Gastroesophageal sphincter (tissue), 4 donors: Measurements from ENCODE around the gene UGT8. TPM values are rescaled to one million over a fixed set of nuclear protein-coding genes. Genes with fewer than 3 reads are reported as not detected.
"Not testable (repeated sequence)": the region's sequence is repeated elsewhere in the genome, so short reads cannot be mapped to it uniquely, and the experiment has no call there.

Experiments
- ATAC-seq: fragments of 150-250 bp; one replicate; pipeline ENCODE4 v1.9.1; 2016; ENCODE audit warnings: mild to moderate bottlenecking, moderate library complexity
- H3K27ac ChIP-seq, 4 donors: fragments of 200-600 bp; sonication (generic) in 3 of 4; 1 replicate in 3 of 4; 2 replicates in 1 of 4; pipeline ENCODE4 v1.5.1; 2016 to 2019
- H3K27me3 ChIP-seq: fragments of 200-600 bp; sonication (generic); one replicate; pipeline ENCODE4 v1.5.1; 2019
- H3K36me3 ChIP-seq, 2 donors: fragments of 200-600 bp; sonication (generic); one replicate each; pipeline ENCODE4 v1.5.1; 2019; ENCODE audit warnings: control low read depth in 1 of 2
- H3K4me1 ChIP-seq, 3 donors: fragments of 200-600 bp; sonication (generic); 1 replicate in 2 of 3; 2 replicates in 1 of 3; pipeline ENCODE4 v1.5.1; 2016 to 2019; ENCODE audit warnings: control low read depth in 2 of 3
- H3K4me3 ChIP-seq, 2 donors: fragments of 200-600 bp; sonication (generic); one replicate each; pipeline ENCODE4 v1.5.1; 2019; ENCODE audit warnings: mild to moderate bottlenecking in 1 of 2, moderate library complexity in 1 of 2
- H3K9me3 ChIP-seq, 3 donors: fragments of 200-600 bp; sonication (generic); one replicate each; pipeline ENCODE4 v1.5.1; 2017 to 2019; ENCODE audit warnings: control low read depth in 2 of 3
- EP300 ChIP-seq: sonication (generic); formaldehyde crosslinking; IDR thresholded peaks from one replicate; pipeline ENCODE4 v1.6.1; 2017; ENCODE audit warnings: antibody characterized with exemption, mild to moderate bottlenecking
- POLR2A ChIP-seq, 2 donors: fragments of 450-650 bp; IDR thresholded peaks; one replicate each; pipeline ENCODE4 v1.6.1; 2017; ENCODE audit warnings: antibody characterized with exemption in 2 of 2, mild to moderate bottlenecking in 2 of 2, moderate library complexity in 1 of 2
- POLR2AphosphoS5 ChIP-seq: sonication (generic); formaldehyde crosslinking; IDR thresholded peaks from one replicate; pipeline ENCODE4 v1.6.1; 2017; ENCODE audit warnings: antibody characterized with exemption
- WGBS, 2 donors: methylation state at CpG; one replicate each; pipeline ENCODE4 v1.1.5; 2018; ENCODE audit warnings: low coverage in 1 of 2; 5-methylcytosine and 5-hydroxymethylcytosine counted together
- total RNA-seq, 4 donors: library from RNA; depleted of rRNA; stranded (reverse); fragments of >200 nt; gene quantifications; one replicate each; pipeline ENCODE4 v1.1.0, GENCODE V29; 2016
- TF ChIP-seq, protein P1 (sequence below), 4 experiments: fragments of 200-600 bp in 2 of 4; fragments of 450-650 bp in 2 of 4; sonication (generic) in 1 of 4; IDR thresholded peaks; one replicate each; pipeline ENCODE4 v1.5.1; 2017 to 2019; ENCODE audit warnings: antibody characterized with exemption in 4 of 4, mild to moderate bottlenecking in 2 of 4, moderate library complexity in 2 of 4

Gene UGT8
- total RNA-seq, 4 donors from 2014 or later = 0.27 to 0.96 (median 0.73) TPM; not detected in 1

DNA sequence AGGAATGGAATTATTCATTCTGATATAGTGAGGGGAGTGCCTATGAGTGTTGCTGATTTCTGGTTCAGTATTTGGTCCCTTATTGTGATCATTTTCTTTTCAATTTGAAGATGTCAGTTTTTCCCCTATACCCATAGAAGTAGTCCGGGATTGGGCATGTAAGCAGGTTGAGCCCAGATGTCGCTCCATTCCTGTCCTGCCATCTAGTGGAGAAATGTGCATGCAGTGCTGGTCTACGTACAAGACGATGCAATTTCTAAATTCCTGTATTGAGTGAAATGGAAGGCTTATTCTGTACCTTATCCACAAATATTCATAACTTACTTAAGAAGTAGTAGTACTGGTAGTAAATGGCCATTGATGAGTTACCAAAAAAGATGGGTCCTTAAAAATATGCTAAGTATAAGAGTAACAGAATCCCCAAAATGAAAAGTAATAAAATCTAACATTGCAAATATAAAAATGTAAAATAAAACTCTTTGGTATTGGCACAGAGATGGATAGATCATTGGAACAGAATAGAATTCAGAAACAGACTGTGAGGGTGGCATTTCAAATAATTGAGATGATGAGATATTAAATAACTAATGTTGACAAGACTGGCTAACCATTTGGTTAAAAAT, 60.9 kb downstream of the UGT8 start:
- Histone ChIP-seq H3K4me1 (no peaks in the 10 kb centered on the region), H3K27ac (no peak overlapping the region), H3K27me3 (no peaks in the 10 kb centered on the region), H3K9me3 (no peaks in the 10 kb centered on the region), H3K4me3 (no peak overlapping the region), H3K36me3 (no peaks in the 10 kb centered on the region)
- TF ChIP-seq POLR2A (IDR thresholded peaks at IDR 0.05) = no peak
- TF ChIP-seq, protein P1, sequence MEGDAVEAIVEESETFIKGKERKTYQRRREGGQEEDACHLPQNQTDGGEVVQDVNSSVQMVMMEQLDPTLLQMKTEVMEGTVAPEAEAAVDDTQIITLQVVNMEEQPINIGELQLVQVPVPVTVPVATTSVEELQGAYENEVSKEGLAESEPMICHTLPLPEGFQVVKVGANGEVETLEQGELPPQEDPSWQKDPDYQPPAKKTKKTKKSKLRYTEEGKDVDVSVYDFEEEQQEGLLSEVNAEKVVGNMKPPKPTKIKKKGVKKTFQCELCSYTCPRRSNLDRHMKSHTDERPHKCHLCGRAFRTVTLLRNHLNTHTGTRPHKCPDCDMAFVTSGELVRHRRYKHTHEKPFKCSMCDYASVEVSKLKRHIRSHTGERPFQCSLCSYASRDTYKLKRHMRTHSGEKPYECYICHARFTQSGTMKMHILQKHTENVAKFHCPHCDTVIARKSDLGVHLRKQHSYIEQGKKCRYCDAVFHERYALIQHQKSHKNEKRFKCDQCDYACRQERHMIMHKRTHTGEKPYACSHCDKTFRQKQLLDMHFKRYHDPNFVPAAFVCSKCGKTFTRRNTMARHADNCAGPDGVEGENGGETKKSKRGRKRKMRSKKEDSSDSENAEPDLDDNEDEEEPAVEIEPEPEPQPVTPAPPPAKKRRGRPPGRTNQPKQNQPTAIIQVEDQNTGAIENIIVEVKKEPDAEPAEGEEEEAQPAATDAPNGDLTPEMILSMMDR (IDR thresholded peaks at IDR 0.05) = peak; percentile 37 to 76 (median 45)
- ATAC-seq = peak; percentile 43
- 0% methylated on average over 4 of the region's 4 CpGs for WGBS, 2 donors

DNA sequence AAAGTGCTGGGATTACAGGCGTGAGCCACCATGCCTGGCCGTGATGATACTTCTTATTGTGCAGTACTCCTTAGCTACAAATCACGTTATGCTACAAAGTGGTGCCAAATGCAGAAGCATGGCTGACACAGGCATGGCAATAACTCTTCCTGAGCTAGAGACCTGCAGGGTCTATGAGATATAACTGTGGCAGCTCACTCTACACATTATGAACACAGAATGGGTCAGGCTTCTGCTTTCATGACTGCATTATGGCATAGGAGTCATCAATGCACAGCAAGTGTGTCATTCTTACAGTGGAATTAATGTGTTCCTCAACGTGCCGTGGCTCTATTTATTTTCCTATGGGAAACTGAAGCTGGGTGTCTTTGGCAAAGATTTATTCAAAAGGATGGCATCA, 64.5 kb downstream of the UGT8 start:
- H3K27ac ChIP-seq = no peak overlapping the region
- H3K4me1 ChIP-seq = no peaks in the 10 kb centered on the region
- H3K36me3 ChIP-seq = no peaks in the 10 kb centered on the region
- ATAC-seq = no peak
- no peaks in the 10 kb centered on the region for H3K27me3 ChIP-seq
- 40 to 69% methylated on average over 1 to 2 of the region's 5 CpGs for WGBS, 2 donors
- no peaks in the 10 kb centered on the region for H3K9me3 ChIP-seq
- H3K4me3 ChIP-seq = no peak overlapping the region
- TF ChIP-seq POLR2AphosphoS5 (no peak), POLR2A (IDR thresholded peaks at IDR 0.05) (no peak), EP300 (no peak)
- TF ChIP-seq, protein P1 (IDR thresholded peaks at IDR 0.05) = no peak

DNA sequence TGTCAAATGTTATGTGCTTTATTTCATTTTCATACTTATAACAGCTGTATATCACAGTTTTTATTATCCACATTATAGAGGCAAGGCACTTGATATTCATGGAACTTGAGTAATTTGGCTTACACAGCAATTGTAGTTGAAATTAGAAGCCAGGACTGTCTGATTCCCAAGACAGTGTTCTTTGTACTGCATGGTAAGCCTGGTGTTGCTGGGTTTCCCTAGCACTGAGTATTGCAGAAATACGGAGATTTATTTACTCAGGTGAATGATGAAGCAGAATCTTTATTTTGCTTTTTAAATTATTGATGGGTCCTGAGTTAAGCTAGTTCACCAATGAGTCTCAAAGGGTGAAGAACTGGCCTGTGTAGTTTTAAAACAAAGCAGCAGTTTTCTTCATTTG, 70.0 kb downstream of the UGT8 start:
- WGBS, 2 donors = 76 to 80% methylated on average over 1 of the region's 1 CpG

DNA sequence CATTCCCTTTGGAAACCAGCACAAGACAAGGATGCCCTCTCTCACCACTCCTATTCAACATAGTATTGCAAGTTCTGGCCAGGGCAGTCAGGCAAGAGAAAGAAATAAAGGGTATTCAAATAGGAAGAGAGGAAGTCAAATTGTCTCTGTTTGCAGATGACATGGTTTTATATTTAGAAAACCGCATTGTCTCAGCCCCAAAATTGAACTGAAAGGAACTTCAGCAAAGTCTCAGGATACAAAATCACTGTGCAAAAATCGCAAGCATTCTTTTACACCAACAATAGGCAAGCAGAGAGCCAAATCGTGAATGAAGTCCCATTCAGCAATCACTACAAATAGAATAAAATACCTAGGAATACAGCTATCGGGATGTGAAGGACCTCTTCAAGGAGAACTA, 72.1 kb downstream of the UGT8 start:
- H3K27ac ChIP-seq, H3K36me3 ChIP-seq, H3K4me1 ChIP-seq, H3K9me3 ChIP-seq, H3K4me3 ChIP-seq, H3K27me3 ChIP-seq, ATAC-seq: not testable (repeated sequence)
- 77 to 88% methylated on average over 4 of the region's 4 CpGs for WGBS, 2 donors

More for the DNA sequence above, 70.0 kb downstream of the UGT8 start:
- no peaks in the 10 kb centered on the region for H3K27me3 ChIP-seq
- TF ChIP-seq POLR2A (IDR thresholded peaks at IDR 0.05) = no peak
- no peak for TF ChIP-seq POLR2AphosphoS5
- no peak for TF ChIP-seq EP300
- TF ChIP-seq, protein P1 (IDR thresholded peaks at IDR 0.05) = no peak
- H3K4me1 ChIP-seq = no peaks in the 10 kb centered on the region
- H3K9me3 ChIP-seq = no peaks in the 10 kb centered on the region
- no peak for ATAC-seq
- H3K36me3 ChIP-seq = no peaks in the 10 kb centered on the region
- H3K4me3 ChIP-seq = no peak overlapping the region
- no peak overlapping the region for H3K27ac ChIP-seq

DNA sequence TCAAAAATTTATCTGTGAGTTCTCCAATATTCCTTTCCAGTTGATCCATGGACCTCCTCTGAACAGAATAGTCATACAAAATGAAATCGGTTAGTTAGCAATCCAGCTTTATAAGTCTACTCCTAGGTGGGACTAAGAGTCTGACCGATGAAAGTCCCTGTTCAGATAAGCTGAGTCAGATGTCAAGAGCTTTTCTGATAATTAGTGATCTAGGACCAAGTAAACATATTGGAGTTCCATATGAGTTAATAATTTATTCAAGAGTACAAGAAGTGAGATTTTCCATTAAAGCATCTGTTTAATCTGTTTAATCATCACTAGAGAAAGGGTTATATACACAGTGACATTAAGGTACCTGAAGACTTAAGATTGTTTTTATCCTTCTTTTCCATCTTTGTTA, 74.7 kb downstream of the UGT8 start:
- H3K4me1 ChIP-seq = no peaks in the 10 kb centered on the region
- H3K27ac ChIP-seq = no peak overlapping the region
- no peaks in the 10 kb centered on the region for H3K9me3 ChIP-seq
- TF ChIP-seq EP300 = no peak
- no peak for TF ChIP-seq POLR2A (IDR thresholded peaks at IDR 0.05)
- TF ChIP-seq, protein P1 (IDR thresholded peaks at IDR 0.05) = no peak
- no peak for TF ChIP-seq POLR2AphosphoS5
- H3K36me3 ChIP-seq = no peaks in the 10 kb centered on the region
- ATAC-seq = no peak
- H3K4me3 ChIP-seq = no peak overlapping the region
- 57 to 88% methylated on average over 1 to 2 of the region's 2 CpGs for WGBS, 2 donors
- H3K27me3 ChIP-seq = no peaks in the 10 kb centered on the region
